ENCODE measurements around the gene DDX10.

DNA sequence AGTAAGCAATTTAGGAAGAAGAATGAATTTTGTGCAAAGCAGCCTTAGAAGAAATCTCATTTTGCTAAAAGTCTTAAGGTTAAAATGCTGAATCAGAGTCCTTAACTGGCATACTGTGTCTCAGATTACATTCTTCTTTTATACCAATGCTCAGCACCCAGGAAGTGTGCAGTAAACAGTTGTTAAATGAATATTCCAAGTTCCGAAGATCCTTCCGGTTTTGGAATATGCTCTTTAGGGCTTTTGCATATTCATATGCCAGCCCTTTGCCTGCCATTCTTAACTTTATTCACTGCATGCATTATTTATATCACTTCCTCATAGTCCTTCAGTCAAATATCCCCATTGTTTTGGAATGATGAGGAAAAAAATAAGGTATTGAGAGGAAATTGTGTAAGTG, 242.0 kb downstream of the DDX10 start:
- TF ChIP-seq CHD2 (IDR thresholded peaks at IDR 0.05; ENCODE audit: low read length, partially characterized antibody) (no peak), POLR2AphosphoS5 (IDR thresholded peaks at IDR 0.05; ENCODE audit: low read depth, low read length) (no peak), GABPA (IDR thresholded peaks at IDR 0.05; ENCODE audit: low read depth) (no peak)
- TF ChIP-seq, protein P1, sequence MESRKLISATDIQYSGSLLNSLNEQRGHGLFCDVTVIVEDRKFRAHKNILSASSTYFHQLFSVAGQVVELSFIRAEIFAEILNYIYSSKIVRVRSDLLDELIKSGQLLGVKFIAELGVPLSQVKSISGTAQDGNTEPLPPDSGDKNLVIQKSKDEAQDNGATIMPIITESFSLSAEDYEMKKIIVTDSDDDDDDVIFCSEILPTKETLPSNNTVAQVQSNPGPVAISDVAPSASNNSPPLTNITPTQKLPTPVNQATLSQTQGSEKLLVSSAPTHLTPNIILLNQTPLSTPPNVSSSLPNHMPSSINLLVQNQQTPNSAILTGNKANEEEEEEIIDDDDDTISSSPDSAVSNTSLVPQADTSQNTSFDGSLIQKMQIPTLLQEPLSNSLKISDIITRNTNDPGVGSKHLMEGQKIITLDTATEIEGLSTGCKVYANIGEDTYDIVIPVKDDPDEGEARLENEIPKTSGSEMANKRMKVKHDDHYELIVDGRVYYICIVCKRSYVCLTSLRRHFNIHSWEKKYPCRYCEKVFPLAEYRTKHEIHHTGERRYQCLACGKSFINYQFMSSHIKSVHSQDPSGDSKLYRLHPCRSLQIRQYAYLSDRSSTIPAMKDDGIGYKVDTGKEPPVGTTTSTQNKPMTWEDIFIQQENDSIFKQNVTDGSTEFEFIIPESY (IDR thresholded peaks at IDR 0.05; ENCODE audit: borderline replicate concordance, low read depth), result no peak

Measured in SK-N-SH (cell line).